Urothelium cell line (cell line): ENCODE measurements around the gene MIDN.
A peak's percentile ranks its signal among the peaks of the same experiment; 100 is the strongest.
"Not testable (repeated sequence)": the region's sequence is repeated elsewhere in the genome, so short reads cannot be mapped to it uniquely, and the experiment has no call there.

Experiments used
- DNase-seq: peaks from one replicate; pipeline ENCODE4 v3.0.0; 2011; ENCODE audit warnings: low spot score, mixed read lengths
- FAIRE-seq: peaks from 2 replicates; lab custom pipeline; 2011; peaks lifted over from hg19 to GRCh38; lab: Jason Lieb, UNC

MIDN gene

DNA sequence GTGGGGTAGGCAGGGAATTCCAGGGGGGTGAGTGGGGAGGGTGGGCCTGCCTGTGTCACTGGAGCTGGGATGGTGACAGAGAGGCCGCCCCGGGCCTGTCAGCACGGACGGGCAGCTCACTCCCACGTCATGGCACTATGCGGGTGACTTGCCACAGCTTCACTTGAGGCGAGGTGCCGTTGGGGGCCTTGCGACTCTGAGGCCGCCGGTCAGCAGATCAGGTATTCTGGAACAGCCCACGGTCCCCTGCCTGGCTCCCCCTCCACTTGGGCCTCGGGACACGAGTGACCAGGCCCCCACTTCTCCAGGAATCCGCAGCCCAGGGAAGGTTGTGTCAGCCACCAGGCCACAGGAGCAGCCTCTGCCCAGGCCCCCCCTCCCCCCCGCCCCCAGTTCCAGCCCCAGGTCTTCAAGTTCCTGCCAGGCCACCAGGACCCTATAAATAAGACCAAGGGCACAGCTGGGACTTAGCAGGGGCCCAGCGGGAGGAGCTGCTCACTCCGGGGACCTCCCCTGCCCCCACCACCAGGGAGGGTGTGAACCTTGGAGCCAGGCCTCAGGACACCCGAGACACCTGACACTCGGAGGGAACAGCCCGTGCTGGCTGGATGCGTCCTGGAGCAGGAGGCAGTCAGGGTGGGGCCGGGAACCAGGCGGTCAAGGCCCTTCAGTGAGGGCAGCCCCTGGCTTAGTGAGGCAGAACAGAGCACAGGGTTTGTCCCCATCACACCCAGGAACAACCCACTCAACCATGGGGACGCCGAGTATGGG, 2.7 kb upstream of the MIDN start:
- no peak for DNase-seq
- FAIRE-seq = no peak

DNA sequence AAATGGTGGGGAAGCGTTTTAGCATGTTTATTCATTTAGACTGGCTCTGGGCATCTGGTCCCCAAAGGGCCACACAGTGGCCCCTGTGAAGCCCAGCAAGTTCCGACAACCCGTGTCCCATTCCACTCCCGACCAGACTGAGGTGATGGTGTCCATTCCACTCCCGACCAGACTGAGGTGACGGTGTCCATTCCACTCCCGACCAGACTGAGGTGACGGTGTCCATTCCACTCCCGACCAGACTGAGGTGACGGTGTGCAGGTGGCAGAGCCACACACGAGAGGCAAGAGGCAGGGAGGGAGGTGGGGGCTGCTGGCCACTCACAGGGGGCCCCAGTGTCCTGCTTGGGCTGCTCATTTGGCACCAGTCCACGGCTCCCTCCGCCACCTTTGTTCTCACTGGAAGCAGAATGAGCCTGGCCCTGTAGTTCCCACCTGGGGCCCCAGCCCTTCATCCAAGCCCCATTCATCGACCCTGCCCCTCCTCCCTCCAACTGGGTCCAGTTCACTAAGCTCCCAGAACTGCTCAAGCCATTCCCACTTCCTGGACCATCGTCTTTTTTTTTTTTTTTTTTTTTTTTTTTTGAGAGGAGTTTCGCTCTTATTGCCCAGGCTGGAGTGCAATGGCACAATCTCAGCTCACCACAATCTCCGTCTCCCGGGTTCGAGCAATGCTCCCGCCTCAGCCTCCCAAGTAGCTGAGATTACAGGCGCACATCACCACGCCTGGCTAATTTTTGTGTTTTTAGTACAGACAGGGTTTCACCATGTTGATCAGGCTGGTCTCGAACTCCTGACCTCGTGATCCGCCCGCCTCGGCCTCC, 1.9 kb upstream of the MIDN start:
- not testable (repeated sequence) for FAIRE-seq, DNase-seq

DNA sequence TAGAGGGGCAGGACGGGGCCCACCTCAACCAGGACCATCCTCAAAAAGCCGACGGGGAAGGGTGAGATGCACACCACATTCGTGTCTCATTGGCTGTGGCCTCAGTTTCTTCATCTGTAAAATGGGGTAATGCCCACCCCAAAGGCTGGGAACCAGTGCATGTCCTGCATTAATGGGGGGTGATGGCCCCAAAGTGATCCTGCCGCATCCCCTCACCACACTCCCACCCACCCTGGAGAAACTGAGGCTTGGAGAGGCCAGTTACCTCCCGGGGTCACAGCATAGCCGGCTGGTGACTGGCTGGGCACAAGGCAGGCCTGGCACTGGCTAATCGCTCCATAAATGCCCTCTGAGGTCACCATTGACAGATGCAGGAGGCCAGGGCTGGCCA, 640 bp upstream of the MIDN start:
- FAIRE-seq = no peak

DNA sequence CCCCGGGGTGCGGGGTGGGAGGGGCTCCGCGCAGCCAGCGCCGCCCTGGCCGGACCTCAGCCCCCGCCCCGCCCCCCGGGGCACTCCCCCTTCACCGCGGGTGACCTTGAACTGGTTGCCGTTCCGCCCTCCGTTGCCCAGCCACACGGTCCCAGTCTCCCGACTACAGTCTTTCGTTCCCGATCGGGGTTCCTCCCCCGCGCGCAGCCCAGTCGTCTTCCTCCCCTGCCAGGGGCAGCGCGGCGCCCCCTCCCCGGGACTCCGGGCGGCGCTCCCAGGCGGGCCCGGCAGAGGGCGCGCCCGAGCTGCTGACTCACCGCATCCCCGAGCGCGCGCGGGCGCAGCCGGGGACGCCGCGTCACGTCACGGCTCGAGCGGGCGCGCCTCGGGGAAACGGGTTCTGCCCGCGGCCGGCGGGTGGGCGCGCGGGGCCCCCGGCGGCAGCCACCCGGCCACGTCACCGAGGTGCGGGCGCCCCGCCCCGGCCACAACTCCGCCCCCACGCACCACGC, 459 bp downstream of the MIDN start:
- peak; percentile 59 for DNase-seq
- no peak for FAIRE-seq

More for the DNA sequence above, 640 bp upstream of the MIDN start:
- no peak for DNase-seq

DNA sequence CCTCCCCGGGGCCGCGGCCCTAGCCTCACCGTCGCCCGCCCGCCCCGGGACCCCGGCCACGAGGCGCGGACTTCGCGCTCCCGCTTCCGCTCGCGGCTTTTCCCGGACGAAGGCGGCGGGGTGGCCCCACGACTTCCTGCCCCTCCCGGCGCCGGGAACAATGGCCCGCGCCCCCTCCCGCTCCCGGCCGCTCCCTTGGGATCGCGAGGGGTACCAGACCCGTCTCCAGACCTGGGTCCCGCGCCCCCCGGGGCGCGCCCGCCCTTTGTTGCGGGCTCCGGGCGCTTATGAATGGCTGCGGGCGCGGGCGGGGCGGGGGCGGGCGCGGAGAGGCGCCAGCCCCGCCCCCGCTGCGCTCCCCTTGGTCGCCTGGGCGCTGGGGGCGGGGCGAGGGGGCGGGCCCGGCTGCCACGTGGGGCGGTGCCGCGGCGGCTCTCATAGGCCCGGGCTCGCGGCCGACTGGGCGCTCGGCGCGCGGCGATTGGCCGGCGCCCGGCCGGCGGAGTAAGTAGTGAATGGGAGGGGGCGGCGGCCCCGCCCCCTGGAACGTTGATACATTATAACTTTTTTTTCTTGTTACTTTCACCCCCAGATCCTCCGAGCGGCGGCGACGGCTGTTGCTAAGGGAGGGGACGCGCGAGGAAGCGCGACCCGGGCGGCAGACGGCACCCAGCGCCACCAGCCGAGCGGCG, 1.1 kb downstream of the MIDN start:
- no peak for FAIRE-seq
- DNase-seq = peak; percentile 87

DNA sequence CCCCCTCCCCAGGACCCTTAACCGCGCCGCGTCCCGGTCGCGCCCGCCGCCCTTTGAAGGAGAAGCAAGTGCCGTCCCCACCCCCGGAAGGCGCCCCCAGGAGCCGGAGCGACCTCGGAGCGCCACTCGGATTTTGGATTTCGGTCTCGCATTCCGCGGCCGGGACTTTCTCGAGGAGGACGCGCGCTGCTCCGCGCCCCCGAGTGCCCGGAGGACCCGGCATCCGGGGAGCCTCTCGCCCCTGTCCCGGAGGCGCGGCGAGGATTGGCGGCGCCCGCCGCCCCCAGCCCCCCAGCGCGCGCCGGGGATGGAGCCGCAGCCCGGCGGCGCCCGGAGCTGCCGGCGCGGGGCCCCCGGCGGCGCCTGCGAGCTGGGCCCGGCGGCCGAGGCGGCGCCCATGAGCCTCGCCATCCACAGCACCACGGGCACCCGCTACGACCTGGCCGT, 1.6 kb downstream of the MIDN start:
- DNase-seq (no peak), FAIRE-seq (no peak)

DNA sequence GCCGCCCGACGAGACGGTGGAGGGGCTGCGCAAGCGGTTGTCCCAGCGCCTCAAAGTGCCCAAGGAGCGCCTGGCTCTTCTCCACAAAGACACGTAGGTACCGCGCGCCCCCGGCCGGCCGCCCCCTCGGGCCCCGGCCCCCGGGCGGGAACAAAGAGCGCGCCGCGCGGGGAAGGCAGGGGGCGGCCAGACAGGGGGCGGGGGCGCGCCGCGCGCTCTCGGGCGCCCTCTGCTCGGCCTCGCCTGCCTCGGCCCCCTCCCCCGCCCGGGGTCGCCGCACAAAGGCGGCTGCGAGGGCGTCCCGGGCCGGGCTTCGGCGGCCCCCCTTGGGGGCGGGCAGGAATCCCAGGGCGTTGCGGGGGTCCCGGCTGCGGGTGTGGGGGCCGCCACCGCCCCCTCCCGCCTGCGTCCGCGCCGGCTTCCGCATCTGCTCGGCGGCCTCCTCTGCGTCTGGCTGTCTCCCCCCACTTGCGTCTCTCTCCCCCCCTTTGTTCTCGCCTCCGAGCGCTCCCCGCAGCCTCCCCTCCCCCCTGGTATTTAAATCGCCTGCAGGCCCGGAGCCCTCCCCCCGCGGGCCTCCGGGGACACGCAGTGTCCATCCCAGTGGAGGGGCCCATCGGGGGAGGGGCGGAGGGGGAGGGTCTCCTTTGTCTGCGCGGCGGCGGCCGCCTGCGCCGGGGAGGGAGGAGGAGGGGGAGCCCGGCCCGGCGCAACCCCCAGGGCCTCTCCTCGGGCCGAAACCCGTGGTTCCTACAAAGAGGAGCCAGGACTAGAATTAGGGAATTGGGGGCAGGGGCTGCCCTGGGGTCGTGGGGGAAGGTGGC, 2.3 kb downstream of the MIDN start:
- DNase-seq = no peak
- FAIRE-seq = no peak

DNA sequence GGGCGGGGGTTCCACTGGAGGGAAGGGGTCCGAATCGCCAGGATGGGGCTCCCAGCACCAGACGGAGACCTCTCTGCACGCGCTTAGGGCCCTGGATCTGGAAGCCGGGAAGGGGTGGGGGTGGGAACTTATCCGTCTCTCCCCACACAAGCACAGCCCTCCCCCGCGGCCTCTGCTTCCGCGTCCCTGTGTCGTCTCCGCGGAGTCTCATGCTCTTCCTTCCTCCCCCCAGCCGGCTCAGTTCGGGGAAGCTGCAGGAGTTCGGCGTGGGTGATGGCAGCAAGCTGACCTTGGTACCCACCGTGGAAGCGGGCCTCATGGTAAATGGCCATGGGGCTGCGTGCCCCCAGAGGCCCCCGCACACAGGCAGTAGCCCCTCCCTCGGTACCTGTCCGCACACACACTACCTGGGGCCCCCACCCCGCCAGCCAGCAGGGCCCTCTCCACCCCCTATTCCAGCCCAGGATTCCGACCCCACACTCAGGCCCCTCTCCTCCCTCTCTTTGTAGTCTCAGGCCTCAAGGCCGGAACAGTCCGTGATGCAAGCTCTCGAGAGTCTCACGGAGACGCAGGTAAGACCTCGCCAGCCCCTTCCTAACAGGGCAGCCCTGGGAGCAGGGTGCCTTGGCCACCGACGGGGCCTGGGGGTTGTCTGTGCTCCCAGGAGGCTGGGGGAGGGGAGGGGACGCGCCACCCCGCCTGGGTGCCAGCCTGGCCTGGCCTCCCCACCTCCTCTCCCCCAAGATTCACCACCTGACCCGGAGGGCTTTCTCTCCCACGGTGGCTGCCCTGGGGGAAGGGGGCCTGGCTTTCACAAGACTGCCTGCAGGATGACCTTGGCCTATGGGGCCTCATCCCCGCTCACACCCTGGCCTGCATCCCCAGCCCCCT, 3.2 kb downstream of the MIDN start:
- FAIRE-seq (no peak), DNase-seq (no peak)

DNA sequence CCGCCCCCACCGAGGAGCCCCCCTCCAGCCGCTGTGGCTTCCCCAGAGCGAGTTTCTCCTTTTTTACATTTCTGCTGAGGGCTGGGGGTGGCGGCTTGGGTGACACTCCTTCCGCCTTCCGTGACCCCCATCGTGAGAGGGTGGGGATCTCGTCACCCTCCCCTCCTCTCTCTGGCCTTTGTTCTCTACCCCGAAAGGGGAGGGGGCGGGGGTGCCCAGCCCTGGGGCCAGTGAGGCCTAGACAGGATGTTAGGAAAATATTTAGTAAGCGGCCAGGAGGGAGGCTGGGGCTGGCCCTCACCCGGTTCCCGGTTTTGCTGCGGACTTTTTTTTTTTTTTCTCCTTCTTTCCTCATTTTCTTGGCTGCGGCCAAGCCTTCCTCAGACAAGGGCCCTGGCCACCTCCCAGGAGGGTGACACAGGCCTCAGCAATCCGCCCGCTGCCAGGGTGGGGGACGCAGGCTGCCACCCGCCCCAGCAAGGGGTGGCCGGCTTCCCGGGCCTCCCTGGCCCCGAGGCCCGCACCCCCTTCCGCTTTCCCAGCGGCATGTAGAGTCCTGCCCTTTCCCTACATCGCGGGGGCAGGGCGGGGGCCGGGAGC, 3.9 kb downstream of the MIDN start:
- FAIRE-seq (no peak), DNase-seq (peak; percentile 49)

DNA sequence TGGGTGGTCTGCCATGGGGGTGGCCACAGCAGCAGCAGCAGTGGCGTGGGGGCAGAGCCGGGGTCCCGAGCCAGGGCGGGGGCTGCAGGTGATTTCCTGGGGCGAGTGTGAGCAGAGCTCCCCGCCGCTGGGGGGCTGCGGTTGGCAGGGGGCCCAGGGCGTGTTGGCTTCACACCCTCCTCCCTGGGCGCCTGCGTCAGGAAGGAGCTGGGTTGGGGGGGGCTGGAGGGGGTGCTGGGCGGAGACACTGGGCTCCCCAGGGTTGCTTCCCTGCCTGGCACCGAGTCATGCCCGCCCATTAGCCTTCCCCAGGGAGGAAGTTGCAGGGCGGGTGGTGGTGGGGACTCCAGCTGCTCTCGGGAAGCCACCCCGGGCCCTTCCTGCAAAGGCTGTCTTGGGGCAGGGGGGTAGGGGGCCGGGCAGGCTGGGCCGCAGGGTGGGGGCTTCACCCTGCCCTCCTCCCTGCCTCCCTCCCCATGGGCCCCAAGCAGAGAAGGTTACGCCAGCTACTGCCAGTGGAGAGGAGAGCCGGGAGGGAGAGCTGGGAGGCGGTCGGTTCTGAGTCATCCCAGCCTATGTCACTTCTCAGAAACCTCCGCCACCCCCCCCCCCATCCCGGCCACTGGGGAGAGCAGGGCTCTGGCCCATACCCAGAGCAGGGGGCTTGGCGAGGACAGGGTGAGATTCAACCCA, 4.6 kb downstream of the MIDN start:
- FAIRE-seq (peak; percentile 32), DNase-seq (peak; percentile 69)

DNA sequence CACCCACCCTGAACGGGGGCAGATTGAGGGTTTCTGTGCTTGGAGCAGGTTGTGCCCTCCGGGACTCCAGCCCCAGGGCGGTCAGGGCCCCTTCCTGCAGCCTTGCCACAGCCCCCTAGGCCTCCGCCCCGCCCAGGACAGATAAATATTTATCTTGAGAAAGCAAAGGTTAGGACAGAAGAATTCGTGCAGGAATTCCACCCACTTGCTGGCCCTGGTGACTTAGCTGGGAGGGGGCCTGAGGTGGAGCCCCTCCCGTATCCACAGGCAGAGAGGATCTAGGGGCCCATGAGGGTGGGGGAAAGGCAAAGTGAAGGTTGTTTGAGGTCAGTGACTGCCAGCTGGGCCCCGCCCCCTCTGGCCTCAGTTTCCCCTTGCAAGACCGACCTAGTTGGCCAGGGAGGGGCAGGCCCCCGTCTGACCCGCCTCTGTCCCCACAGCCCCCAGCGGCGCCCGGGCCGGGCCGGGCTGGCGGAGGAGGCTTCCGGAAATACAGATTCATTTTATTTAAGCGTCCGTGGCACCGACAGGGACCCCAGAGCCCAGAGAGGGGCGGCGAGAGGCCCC, 5.2 kb downstream of the MIDN start:
- DNase-seq (no peak), FAIRE-seq (no peak)

DNA sequence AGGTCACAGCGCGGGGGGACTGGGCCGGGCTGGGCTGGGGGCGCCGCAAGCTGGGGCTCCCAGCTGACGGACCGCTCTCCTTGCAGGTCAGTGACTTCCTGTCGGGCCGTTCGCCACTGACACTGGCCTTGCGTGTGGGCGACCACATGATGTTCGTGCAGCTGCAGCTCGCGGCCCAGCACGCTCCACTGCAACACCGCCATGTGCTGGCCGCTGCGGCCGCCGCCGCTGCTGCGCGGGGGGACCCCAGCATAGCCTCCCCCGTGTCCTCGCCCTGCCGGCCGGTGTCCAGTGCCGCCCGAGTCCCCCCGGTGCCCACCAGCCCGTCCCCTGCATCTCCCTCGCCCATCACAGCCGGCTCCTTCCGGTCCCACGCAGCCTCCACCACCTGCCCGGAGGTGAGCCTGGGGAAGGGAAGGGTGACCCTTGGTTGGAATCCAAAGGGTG, 5.7 kb downstream of the MIDN start:
- DNase-seq (no peak), FAIRE-seq (no peak)

DNA sequence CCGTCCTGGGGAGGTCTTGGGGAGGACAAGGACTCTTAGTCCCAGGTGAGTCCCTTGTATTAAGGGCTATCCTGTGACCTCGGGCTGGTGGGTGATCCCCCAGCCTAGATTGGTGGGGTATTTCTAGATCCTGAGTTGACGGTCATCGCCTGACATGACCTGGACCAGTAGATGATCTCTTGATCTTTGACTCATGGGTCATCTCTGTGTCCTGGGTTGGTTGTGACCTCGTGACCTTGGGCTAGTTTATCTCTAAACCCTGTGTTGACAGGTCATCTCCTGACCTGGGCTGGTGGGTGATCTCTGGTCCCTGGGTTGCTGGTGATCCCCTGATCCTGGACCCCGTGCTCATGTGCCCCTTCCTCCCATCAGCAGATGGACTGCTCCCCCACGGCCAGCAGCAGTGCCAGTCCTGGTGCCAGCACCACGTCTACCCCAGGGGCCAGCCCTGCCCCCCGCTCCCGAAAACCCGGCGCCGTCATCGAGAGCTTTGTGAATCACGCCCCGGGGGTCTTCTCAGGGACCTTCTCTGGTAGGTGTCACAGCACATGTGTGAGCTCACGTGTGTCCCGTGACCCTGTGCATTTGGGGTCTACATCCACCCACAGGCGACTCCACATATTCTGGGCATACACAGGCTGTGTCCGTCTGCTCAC, 6.3 kb downstream of the MIDN start:
- FAIRE-seq = no peak

DNA sequence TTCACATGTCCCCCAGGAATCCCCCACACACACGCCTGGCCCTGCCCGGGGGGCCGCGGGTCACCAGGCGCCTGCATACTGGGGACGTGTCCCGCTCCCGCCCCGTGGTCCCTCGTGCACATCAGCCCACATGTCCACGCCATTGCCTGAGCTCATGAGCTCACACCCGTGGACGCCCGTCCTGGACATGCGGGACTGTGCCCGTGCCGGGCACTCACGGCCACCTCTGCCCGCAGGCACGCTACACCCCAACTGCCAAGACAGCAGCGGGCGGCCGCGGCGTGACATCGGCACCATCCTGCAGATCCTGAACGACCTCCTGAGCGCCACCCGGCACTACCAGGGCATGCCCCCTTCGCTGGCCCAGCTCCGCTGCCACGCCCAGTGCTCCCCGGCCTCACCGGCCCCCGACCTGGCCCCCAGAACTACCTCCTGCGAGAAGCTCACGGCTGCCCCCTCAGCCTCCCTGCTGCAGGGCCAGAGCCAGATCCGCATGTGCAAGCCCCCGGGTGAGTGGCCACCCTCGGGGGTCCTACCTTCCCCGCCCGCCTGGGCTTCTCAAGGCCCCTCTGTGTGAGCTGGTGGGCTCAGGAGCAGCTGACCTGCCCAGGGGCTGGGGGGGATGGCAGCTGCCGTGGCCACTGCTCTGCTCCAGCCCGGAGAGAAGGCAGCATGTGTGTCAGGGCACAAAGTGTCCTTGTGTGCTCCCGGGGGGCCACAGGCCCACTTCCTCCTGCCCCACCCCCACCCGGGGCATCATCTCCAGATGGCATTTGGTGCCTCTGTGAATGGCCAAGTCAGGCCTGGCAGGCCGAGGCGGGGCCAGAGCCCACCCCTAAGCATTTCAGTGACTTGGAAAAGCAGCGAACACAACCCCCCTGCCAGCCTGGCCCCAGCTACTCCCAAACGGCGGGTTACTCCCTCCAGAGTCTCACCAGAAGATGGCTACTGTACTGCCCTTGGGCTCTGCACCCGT, 7.1 kb downstream of the MIDN start:
- DNase-seq (no peak), FAIRE-seq (no peak)

More for the DNA sequence above, 6.3 kb downstream of the MIDN start:
- DNase-seq = no peak

DNA sequence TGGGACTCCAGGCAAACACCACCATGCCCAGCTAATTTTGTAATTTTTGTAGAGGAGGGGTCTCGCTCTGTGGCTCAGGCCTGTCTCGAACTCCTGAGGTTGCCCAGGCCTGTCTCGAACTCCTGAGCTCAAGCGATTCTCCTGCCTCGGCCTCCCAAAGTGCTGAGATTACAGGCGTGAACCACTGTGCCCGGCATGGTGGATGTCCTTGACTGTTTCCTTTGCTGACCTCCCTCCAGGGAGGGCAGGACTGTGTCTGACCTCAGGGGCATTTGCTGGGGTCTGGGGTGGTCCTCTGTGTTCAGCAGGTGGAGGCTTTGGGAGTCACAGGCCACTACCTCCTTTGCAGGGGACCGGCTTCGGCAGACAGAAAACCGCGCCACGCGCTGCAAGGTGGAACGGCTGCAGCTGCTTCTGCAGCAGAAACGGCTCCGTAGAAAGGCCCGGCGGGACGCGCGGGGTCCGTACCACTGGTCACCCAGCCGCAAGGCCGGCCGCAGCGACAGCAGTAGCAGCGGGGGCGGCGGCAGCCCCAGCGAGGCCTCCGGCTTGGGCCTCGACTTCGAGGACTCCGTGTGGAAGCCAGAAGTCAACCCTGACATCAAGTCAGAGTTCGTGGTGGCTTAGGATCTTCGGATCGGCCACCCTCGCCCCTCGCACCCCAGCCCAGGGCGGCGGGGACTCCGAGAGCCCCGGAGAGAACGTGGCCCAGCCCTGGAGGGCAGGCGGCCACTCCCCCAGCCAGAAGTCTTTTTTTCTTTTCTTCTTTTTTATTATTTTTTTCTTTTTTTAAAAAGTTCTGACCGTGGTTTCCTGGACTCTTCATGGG, 8.5 kb downstream of the MIDN start:
- DNase-seq (no peak), FAIRE-seq (no peak)
